Keratinocyte (primary cell): ENCODE results near the gene FHOD3. TPM values are rescaled to one million over a fixed set of nuclear protein-coding genes. Genes with fewer than 3 reads are reported as not detected.
"Not testable (repeated sequence)": the region's sequence is repeated elsewhere in the genome, so short reads cannot be mapped to it uniquely, and the experiment has no call there.

Experiments
- DNase-seq: peaks from one replicate; pipeline ENCODE4 v3.0.0-alpha.2; 2011; ENCODE audit warnings: low read depth, missing footprints, low spot score
- FAIRE-seq: peaks from 2 replicates; lab custom pipeline; 2011; peaks lifted over from hg19 to GRCh38; lab: Jason Lieb, UNC
- H2AFZ ChIP-seq: 2 replicates; pipeline ENCODE4 v1.6.0; 2012; ENCODE audit warnings: low read length, control low read depth, inconsistent platforms; ENCODE audit not compliant: control insufficient read depth
- H3K27ac ChIP-seq: 2 replicates; pipeline ENCODE4 v1.5.1; 2011; ENCODE audit warnings: low read length; ENCODE audit not compliant: control insufficient read depth, insufficient read depth
- H3K27me3 ChIP-seq: 3 replicates; pipeline ENCODE4 v1.6.0; 2011; ENCODE audit warnings: low read length; ENCODE audit not compliant: control insufficient read depth, insufficient read depth; ENCODE audit errors: extremely low read depth
- H3K36me3 ChIP-seq, 2 experiments: 2 replicates in 1 of 2; 3 replicates in 1 of 2; pipeline ENCODE4 v1.5.1; 2011; ENCODE audit warnings: low read length in 2 of 2, mild to moderate bottlenecking in 1 of 2; ENCODE audit not compliant: control insufficient read depth in 2 of 2, insufficient read depth in 2 of 2; ENCODE audit errors: extremely low read depth in 1 of 2
- H3K4me1 ChIP-seq: 3 replicates; pipeline ENCODE4 v1.5.1; 2011; ENCODE audit warnings: low read length; ENCODE audit not compliant: control insufficient read depth, insufficient read depth; ENCODE audit errors: extremely low read depth
- H3K4me2 ChIP-seq: 3 replicates; pipeline ENCODE4 v1.6.0; 2011; ENCODE audit warnings: low read depth, low read length; ENCODE audit not compliant: control insufficient read depth, insufficient read depth; ENCODE audit errors: extremely low read depth
- H3K4me3 ChIP-seq, 3 experiments: fragments of 200-600 bp in 1 of 3; sonication (generic) in 1 of 3; 2 replicates in 2 of 3; 3 replicates in 1 of 3; pipeline ENCODE4 v1.5.1; 2011 to 2016; ENCODE audit warnings: low read length in 3 of 3, mild to moderate bottlenecking in 3 of 3, control low read depth in 2 of 3, inconsistent platforms in 1 of 3, low read depth in 1 of 3, mixed read lengths in 1 of 3, mixed run types in 1 of 3, moderate library complexity in 1 of 3; ENCODE audit not compliant: control insufficient read depth in 2 of 3, insufficient read depth in 2 of 3; ENCODE audit errors: extremely low read depth in 1 of 3
- H3K79me2 ChIP-seq: 2 replicates; pipeline ENCODE4 v1.6.0; 2012; ENCODE audit warnings: low read length; ENCODE audit not compliant: control insufficient read depth, insufficient read depth
- H3K9ac ChIP-seq: 3 replicates; pipeline ENCODE4 v1.6.0; 2011; ENCODE audit warnings: low read length; ENCODE audit not compliant: control insufficient read depth, insufficient read depth; ENCODE audit errors: extremely low read depth
- H3K9me1 ChIP-seq: 3 replicates; pipeline ENCODE4 v1.6.0; 2011; ENCODE audit warnings: low read length; ENCODE audit not compliant: control insufficient read depth, insufficient read depth; ENCODE audit errors: extremely low read depth
- H3K9me3 ChIP-seq: 2 replicates; pipeline ENCODE4 v1.5.1; 2012; ENCODE audit warnings: low read depth, low read length; ENCODE audit not compliant: control insufficient read depth
- H4K20me1 ChIP-seq: 3 replicates; pipeline ENCODE4 v1.6.0; 2011; ENCODE audit warnings: low read length; ENCODE audit not compliant: control insufficient read depth, insufficient read depth; ENCODE audit errors: extremely low read depth
- EZH2 ChIP-seq: IDR thresholded peaks from one replicate; pipeline ENCODE4 v1.6.1; 2012; ENCODE audit warnings: inconsistent platforms, mild to moderate bottlenecking, low read length, moderate library complexity
- dilution Hi-C: fragments of 300-500 bp; cut with MboI; formaldehyde crosslinking; loops from one replicate; pipeline ENCODE4 v1.7.0; 2020; ENCODE audit warnings: low sequenced_read_pairs; ENCODE audit not compliant: extremely low pct_ligation_motif_present
- polyA plus RNA-seq, 5 experiments: library from polyadenylated mRNA; depleted of rRNA in 3 of 5; stranded (reverse) in 3 of 5; stranded (forward) in 1 of 5; unstranded in 1 of 5; fragments of >200 nt; gene quantifications; 1 replicate in 1 of 5; 2 replicates in 3 of 5; 3 replicates in 1 of 5; pipeline versions ENCODE4 v1.2.1 to v1.2.3, GENCODE V29; 2011 to 2012; ENCODE audit warnings: missing spikeins in 2 of 5, low read depth in 1 of 5, low replicate concordance in 1 of 5
- TF ChIP-seq, protein P1 (sequence below), 3 experiments: IDR thresholded peaks in 1 of 3; conservative IDR thresholded peaks in 1 of 3; optimal IDR thresholded peaks in 1 of 3; 2 replicates in 2 of 3; 3 replicates in 1 of 3; pipeline versions ENCODE3 to v1.5.1; 2011; ENCODE audit warnings: low read length in 3 of 3, mild to moderate bottlenecking in 3 of 3, moderate library complexity in 2 of 3, control low read depth in 1 of 3, inconsistent platforms in 1 of 3; ENCODE audit not compliant: insufficient read depth in 2 of 3; ENCODE audit errors: extremely low read depth in 1 of 3

The FHOD3 gene
- polyA plus RNA-seq, 1 donor (not counting 4 experiments of a cell fraction or from before 2014, with no cell fraction given) = 7.7 TPM

DNA sequence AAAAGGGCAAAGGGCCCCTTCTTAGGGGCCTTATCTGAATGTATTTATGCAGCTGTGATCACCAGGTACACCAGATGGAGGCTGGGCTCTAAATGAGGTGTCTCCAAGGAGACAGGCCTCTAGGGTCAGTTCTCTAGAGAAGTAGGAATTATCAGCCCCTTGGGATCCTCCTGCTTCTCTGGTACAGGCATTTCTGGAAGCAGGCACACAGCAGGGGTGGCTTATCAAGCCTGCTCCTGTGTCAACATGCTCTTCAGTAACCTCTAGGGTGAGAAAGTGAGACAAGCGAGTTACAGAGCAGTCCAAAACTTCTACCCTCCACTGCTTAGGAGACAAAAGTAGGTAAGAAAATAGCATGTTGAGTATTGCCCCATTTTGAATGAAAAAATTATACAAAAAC is 517.5 kb downstream of the FHOD3 start:
- dilution Hi-C loops = no loop called here
- Histone ChIP-seq H3K4me3 (no peak overlapping the region), H3K9me1 (peaks cover 3% of the 10 kb centered on the region), H3K9ac (no peak overlapping the region), H3K27ac (peak overlapping the region; percentile 13), H3K9me3 (no peaks in the 10 kb centered on the region), H4K20me1 (no peaks in the 10 kb centered on the region), H3K27me3 (no peaks in the 10 kb centered on the region), H2AFZ (no peak overlapping the region), H3K36me3 (peaks cover 9 to 11% of the 10 kb centered on the region in 2 experiments), H3K79me2 (no peaks in the 10 kb centered on the region), H3K4me1 (peaks cover 13% of the 10 kb centered on the region), H3K4me2 (peak overlapping the region; percentile 31)
- no peak for FAIRE-seq
- no peak for TF ChIP-seq EZH2
- TF ChIP-seq, protein P1, sequence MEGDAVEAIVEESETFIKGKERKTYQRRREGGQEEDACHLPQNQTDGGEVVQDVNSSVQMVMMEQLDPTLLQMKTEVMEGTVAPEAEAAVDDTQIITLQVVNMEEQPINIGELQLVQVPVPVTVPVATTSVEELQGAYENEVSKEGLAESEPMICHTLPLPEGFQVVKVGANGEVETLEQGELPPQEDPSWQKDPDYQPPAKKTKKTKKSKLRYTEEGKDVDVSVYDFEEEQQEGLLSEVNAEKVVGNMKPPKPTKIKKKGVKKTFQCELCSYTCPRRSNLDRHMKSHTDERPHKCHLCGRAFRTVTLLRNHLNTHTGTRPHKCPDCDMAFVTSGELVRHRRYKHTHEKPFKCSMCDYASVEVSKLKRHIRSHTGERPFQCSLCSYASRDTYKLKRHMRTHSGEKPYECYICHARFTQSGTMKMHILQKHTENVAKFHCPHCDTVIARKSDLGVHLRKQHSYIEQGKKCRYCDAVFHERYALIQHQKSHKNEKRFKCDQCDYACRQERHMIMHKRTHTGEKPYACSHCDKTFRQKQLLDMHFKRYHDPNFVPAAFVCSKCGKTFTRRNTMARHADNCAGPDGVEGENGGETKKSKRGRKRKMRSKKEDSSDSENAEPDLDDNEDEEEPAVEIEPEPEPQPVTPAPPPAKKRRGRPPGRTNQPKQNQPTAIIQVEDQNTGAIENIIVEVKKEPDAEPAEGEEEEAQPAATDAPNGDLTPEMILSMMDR (optimal IDR thresholded peaks at IDR 0.05 in 1 of 3, IDR thresholded peaks at IDR 0.05 in 1 of 3, conservative IDR thresholded peaks at IDR 0.05 in 1 of 3; ENCODE audit: extremely low read depth in 1 of 3, insufficient read depth in 2 of 3, low read length in 3 of 3) = no peak
- no peak for DNase-seq

DNA sequence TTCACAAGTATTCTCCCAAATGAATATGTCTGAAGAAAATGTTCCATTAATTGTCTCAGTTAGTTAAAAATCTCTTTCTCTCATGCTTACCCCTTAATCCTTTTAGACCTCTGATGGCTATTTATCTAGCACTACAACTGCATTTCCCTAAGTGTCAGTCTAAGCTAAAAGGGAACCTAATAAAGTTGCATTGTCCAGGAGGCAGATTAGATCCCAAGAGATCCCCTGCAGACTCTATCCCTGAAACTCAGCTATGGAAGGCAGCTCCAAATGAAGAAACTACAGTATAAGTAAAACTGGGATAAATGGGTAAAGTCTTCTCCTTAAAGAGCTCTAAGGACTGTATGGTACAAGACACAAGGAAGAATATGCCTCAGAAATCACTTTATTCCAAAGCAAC is 518.6 kb downstream of the FHOD3 start:
- FAIRE-seq, H3K36me3 ChIP-seq, H3K27me3 ChIP-seq, H3K79me2 ChIP-seq, H3K4me3 ChIP-seq, DNase-seq, dilution Hi-C loops, H4K20me1 ChIP-seq, H2AFZ ChIP-seq, H3K9me1 ChIP-seq, H3K9ac ChIP-seq, H3K4me2 ChIP-seq, H3K27ac ChIP-seq, H3K9me3 ChIP-seq: not testable (repeated sequence)
- peaks cover 13% of the 10 kb centered on the region for H3K4me1 ChIP-seq

DNA sequence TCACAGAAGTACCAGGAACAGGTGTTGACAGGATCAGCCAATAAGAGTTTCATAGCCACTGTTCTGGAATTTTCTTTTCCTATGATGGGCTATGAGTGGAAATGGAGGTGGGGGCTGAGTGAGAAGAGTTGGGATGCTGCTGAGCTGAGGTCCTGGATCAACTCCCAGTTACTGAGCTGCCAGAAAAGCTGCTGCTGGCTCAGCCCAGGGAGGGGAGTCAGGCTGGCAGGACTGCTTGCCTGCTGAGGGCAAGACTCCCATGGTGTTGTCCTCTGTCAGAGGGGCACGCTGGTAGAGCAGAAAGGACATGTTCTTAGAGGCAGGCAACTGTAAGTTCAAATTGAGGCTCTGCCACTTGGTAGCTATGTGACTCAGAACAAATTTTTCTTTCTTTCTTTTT is 519.5 kb downstream of the FHOD3 start:
- no peak overlapping the region for H3K4me2 ChIP-seq

More for the DNA sequence above, 519.5 kb downstream of the FHOD3 start:
- FAIRE-seq = no peak
- Histone ChIP-seq H3K79me2 (no peaks in the 10 kb centered on the region), H3K27ac (no peak overlapping the region), H3K9me1 (peaks cover 3% of the 10 kb centered on the region), H2AFZ (no peak overlapping the region), H3K36me3 (peaks cover 5 to 11% of the 10 kb centered on the region in 2 experiments), H3K27me3 (no peaks in the 10 kb centered on the region), H4K20me1 (no peaks in the 10 kb centered on the region), H3K4me1 (peaks cover 13% of the 10 kb centered on the region), H3K4me3 (no peak overlapping the region), H3K9me3 (no peaks in the 10 kb centered on the region), H3K9ac (no peak overlapping the region)
- no peak for DNase-seq
- TF ChIP-seq EZH2 = no peak
- TF ChIP-seq, protein P1 (optimal IDR thresholded peaks at IDR 0.05 in 1 of 3, IDR thresholded peaks at IDR 0.05 in 1 of 3, conservative IDR thresholded peaks at IDR 0.05 in 1 of 3; ENCODE audit: extremely low read depth in 1 of 3, insufficient read depth in 2 of 3, low read length in 3 of 3) = no peak
- dilution Hi-C loops = no loop called here
